DMS114 treated with DMSO at 0.1 percent for 48 hours (cell line): ENCODE measurements around the gene LONRF3.
"Not testable (repeated sequence)": the region's sequence is repeated elsewhere in the genome, so short reads cannot be mapped to it uniquely, and the experiment has no call there.

Experiments used
- DNase-seq: peaks from one replicate; lab custom pipeline; 2025; ENCODE audit not compliant: unreplicated experiment; lab: John Stamatoyannopoulos, UW

LONRF3 gene

GRCh38 chrX:118983513-118983912, 9.1 kb downstream of the LONRF3 start:
- DNase-seq: no peak

- no peak for DNase-seq
Measured at GRCh38 chrX:118988911-118989310, 14.5 kb downstream of the LONRF3 start.

GRCh38 chrX:118989886-118990285, 15.5 kb downstream of the LONRF3 start:
- no peak for DNase-seq

GRCh38 chrX:118990512-118991227, 16.3 kb downstream of the LONRF3 start:
- DNase-seq: no peak

- DNase-seq: not testable (repeated sequence)
Measured at GRCh38 chrX:118992441-118993121, 18.2 kb downstream of the LONRF3 start.

GRCh38 chrX:119003462-119003861, 29.0 kb downstream of the LONRF3 start:
- DNase-seq: no peak

- DNase-seq: no peak
Measured at GRCh38 chrX:119004920-119005524, 30.6 kb downstream of the LONRF3 start.

GRCh38 chrX:119007189-119007770, 32.9 kb downstream of the LONRF3 start:
- DNase-seq: no peak

GRCh38 chrX:119008110-119008744, 33.8 kb downstream of the LONRF3 start:
- no peak for DNase-seq

- no peak for DNase-seq
Measured at GRCh38 chrX:119009071-119009470, 34.7 kb downstream of the LONRF3 start.

- no peak for DNase-seq
Measured at GRCh38 chrX:119010491-119010890, 36.1 kb downstream of the LONRF3 start.

GRCh38 chrX:119013164-119013563, 38.7 kb downstream of the LONRF3 start:
- DNase-seq: no peak

- DNase-seq: no peak
Measured at GRCh38 chrX:119015407-119016237, 41.2 kb downstream of the LONRF3 start.

- DNase-seq: no peak
Measured at GRCh38 chrX:119017077-119017476, 42.7 kb downstream of the LONRF3 start.

GRCh38 chrX:119025900-119026299, 51.5 kb downstream of the LONRF3 start:
- DNase-seq: no peak

GRCh38 chrX:119026344-119026743, 51.9 kb downstream of the LONRF3 start:
- not testable (repeated sequence) for DNase-seq

GRCh38 chrX:119027960-119028732, 53.7 kb downstream of the LONRF3 start:
- not testable (repeated sequence) for DNase-seq

GRCh38 chrX:119028733-119029330, 54.4 kb downstream of the LONRF3 start:
- no peak for DNase-seq

GRCh38 chrX:119029656-119030055, 55.2 kb downstream of the LONRF3 start:
- DNase-seq: not testable (repeated sequence)
